ENCODE measurements around the gene TTLL11.

The TTLL11 gene

DNA sequence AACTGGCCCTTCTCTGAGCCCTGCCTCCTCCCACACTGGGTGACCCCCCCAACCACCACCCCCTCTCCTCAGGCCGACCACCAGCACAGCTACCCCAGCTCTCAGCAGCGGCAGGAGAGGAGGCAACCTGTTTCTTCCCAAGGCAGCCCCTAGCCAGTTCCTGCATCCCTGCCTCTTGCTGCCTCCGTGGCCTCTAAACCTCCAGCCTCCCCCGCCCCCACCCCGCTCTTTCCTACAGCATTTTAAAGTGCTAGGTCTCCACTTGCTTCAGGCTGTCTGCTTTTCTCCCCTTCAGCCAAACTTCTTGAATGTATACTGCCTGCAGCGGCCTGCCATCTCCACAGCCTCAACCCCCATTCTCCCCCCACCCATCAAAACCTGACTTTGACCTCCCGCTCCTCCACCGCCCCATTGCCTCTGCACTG, 306.1 kb downstream of the TTLL11 start:
- Histone ChIP-seq H3K36me3 (ENCODE audit: control insufficient read depth, insufficient read depth, low read length) (peaks cover 8% of the 10 kb centered on the region), H3K4me1 (ENCODE audit: control insufficient read depth, insufficient read depth, low read length) (peaks cover 18% of the 10 kb centered on the region), H3K27ac (ENCODE audit: low read depth, low read length) (no peak overlapping the region), H3K27me3 (ENCODE audit: control insufficient read depth, insufficient read depth, low read length) (no peaks in the 10 kb centered on the region), H3K4me3 (ENCODE audit: low read depth, low read length) (no peak overlapping the region), H3K9me3 (ENCODE audit: control insufficient read depth, insufficient read depth, low read length) (no peaks in the 10 kb centered on the region), H3K9ac (ENCODE audit: low read depth, low read length) (no peak overlapping the region)

GRCh38 chr9:121786543-121786948, 306.6 kb downstream of the TTLL11 start:
- H3K27me3 ChIP-seq (ENCODE audit: control insufficient read depth, insufficient read depth, low read length), result no peaks in the 10 kb centered on the region
- no peak overlapping the region for H3K9ac ChIP-seq (ENCODE audit: low read depth, low read length)
- no peak overlapping the region for H3K4me3 ChIP-seq (ENCODE audit: low read depth, low read length)
- no peak overlapping the region for H3K27ac ChIP-seq (ENCODE audit: low read depth, low read length)
- no peaks in the 10 kb centered on the region for H3K9me3 ChIP-seq (ENCODE audit: control insufficient read depth, insufficient read depth, low read length)
- peaks cover 13% of the 10 kb centered on the region for H3K36me3 ChIP-seq (ENCODE audit: control insufficient read depth, insufficient read depth, low read length)
- peaks cover 18% of the 10 kb centered on the region for H3K4me1 ChIP-seq (ENCODE audit: control insufficient read depth, insufficient read depth, low read length)

GRCh38 chr9:121785673-121786542, 307.2 kb downstream of the TTLL11 start:
- Histone ChIP-seq H3K27me3 (ENCODE audit: control insufficient read depth, insufficient read depth, low read length) (no peaks in the 10 kb centered on the region), H3K4me1 (ENCODE audit: control insufficient read depth, insufficient read depth, low read length) (peaks cover 18% of the 10 kb centered on the region), H3K36me3 (ENCODE audit: control insufficient read depth, insufficient read depth, low read length) (peaks cover 19% of the 10 kb centered on the region), H3K9ac (ENCODE audit: low read depth, low read length) (no peak overlapping the region), H3K4me3 (ENCODE audit: low read depth, low read length) (no peak overlapping the region), H3K9me3 (ENCODE audit: control insufficient read depth, insufficient read depth, low read length) (no peaks in the 10 kb centered on the region), H3K27ac (ENCODE audit: low read depth, low read length) (no peak overlapping the region)

DNA sequence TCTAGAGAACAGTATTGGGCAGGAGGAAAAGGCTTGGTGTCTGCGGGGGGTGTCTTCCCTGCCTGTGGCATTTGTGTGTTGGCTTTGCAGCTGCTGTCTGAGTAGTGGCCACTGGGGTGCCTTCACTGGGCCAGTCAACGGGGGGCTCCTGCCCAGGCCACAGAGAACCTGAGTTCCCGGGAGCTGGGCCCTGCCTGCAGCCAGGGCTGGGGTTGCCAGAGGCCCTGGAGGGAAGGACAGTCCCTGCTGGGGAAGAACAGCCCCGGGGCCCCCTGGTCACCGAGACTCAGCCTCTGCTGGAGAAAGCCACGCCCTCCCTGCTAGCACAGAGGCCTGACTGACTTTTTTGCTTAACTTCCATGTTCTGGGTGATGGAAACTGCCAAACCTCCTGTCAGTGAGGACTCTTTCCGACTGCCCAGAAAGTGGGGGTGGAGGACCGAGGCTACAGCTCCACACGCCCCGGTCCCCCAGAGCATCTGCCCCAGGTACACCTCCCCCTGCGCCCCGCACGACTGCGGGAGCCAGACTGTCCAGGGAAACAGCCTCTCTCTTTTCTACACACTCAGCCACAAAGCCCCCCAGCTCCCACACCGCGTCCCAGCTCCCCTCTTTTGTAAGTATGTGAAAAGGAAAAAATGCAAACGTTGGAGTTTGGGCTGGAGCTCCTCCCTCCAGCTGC, 308.2 kb downstream of the TTLL11 start:
- H3K4me1 ChIP-seq (ENCODE audit: control insufficient read depth, insufficient read depth, low read length), result peaks cover 18% of the 10 kb centered on the region
- no peaks in the 10 kb centered on the region for H3K27me3 ChIP-seq (ENCODE audit: control insufficient read depth, insufficient read depth, low read length)
- no peak overlapping the region for H3K27ac ChIP-seq (ENCODE audit: low read depth, low read length)
- H3K4me3 ChIP-seq (ENCODE audit: low read depth, low read length), result no peak overlapping the region
- H3K9me3 ChIP-seq (ENCODE audit: control insufficient read depth, insufficient read depth, low read length), result no peaks in the 10 kb centered on the region
- H3K36me3 ChIP-seq (ENCODE audit: control insufficient read depth, insufficient read depth, low read length), result peaks cover 24% of the 10 kb centered on the region
- no peak overlapping the region for H3K9ac ChIP-seq (ENCODE audit: low read depth, low read length)

GRCh38 chr9:121783521-121784507, 309.3 kb downstream of the TTLL11 start:
- H3K27ac ChIP-seq (ENCODE audit: low read depth, low read length), result no peak overlapping the region
- peaks cover 18% of the 10 kb centered on the region for H3K4me1 ChIP-seq (ENCODE audit: control insufficient read depth, insufficient read depth, low read length)
- no peaks in the 10 kb centered on the region for H3K9me3 ChIP-seq (ENCODE audit: control insufficient read depth, insufficient read depth, low read length)
- H3K9ac ChIP-seq (ENCODE audit: low read depth, low read length), result no peak overlapping the region
- H3K36me3 ChIP-seq (ENCODE audit: control insufficient read depth, insufficient read depth, low read length), result peaks cover 24% of the 10 kb centered on the region
- H3K27me3 ChIP-seq (ENCODE audit: control insufficient read depth, insufficient read depth, low read length), result no peaks in the 10 kb centered on the region
- H3K4me3 ChIP-seq (ENCODE audit: low read depth, low read length), result no peak overlapping the region

DNA sequence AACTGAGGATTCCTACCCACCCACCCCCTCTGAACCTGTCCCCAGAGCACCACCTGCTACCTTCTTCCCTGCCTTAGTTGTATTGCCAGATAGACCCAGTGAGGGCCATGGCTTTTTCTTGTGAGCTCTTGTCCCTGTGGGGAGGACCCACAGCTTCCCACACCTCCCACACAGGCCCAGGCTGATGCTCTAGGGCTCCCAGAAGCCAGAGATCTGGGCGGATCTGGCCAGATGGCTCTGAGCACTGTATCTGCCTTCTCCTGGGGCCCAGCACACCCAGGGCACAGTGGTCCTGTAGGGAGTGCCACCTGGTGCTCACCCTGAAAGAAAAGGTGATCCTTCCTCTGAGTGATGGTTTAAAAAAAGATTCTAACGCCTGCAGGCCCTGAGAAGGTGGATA, 310.0 kb downstream of the TTLL11 start:
- peaks cover 25% of the 10 kb centered on the region for H3K36me3 ChIP-seq (ENCODE audit: control insufficient read depth, insufficient read depth, low read length)
- no peak overlapping the region for H3K9ac ChIP-seq (ENCODE audit: low read depth, low read length)
- no peaks in the 10 kb centered on the region for H3K27me3 ChIP-seq (ENCODE audit: control insufficient read depth, insufficient read depth, low read length)
- H3K4me3 ChIP-seq (ENCODE audit: low read depth, low read length), result no peak overlapping the region
- H3K9me3 ChIP-seq (ENCODE audit: control insufficient read depth, insufficient read depth, low read length), result no peaks in the 10 kb centered on the region
- no peak overlapping the region for H3K27ac ChIP-seq (ENCODE audit: low read depth, low read length)
- H3K4me1 ChIP-seq (ENCODE audit: control insufficient read depth, insufficient read depth, low read length), result peaks cover 18% of the 10 kb centered on the region

DNA sequence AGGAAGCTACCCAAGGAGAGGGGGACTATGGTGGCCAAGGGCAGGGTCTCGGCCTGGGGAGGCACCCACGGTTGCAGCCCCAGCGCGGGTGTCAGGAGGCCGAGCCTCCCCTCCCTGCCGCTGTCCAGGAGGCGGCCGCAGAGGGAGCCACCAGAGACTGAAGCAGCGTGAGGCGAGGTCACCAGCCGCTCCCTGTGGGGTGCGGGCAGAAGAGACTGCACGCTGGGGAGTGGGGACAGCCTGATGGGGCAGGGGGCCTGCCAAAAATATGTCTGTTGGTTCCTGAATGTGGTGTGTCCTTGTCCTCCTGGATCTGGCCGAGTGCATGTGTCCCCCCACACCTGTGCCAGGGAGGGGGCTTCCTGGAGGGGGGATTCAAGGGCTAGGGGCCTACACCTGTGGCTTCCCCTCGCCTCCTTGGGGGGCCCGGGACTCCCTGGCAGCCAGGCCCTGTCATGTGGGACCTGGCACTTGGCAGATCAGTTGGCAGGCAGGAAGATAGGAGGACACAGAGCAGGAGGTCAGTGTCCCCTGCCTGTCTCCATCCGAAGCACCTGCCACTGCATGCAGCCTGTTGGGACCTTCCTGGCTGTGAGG, 310.5 kb downstream of the TTLL11 start:
- no peaks in the 10 kb centered on the region for H3K9me3 ChIP-seq (ENCODE audit: control insufficient read depth, insufficient read depth, low read length)
- H3K36me3 ChIP-seq (ENCODE audit: control insufficient read depth, insufficient read depth, low read length), result peaks cover 29% of the 10 kb centered on the region
- no peak overlapping the region for H3K9ac ChIP-seq (ENCODE audit: low read depth, low read length)
- H3K4me3 ChIP-seq (ENCODE audit: low read depth, low read length), result no peak overlapping the region
- no peak overlapping the region for H3K27ac ChIP-seq (ENCODE audit: low read depth, low read length)
- no peaks in the 10 kb centered on the region for H3K27me3 ChIP-seq (ENCODE audit: control insufficient read depth, insufficient read depth, low read length)
- peaks cover 18% of the 10 kb centered on the region for H3K4me1 ChIP-seq (ENCODE audit: control insufficient read depth, insufficient read depth, low read length)

DNA sequence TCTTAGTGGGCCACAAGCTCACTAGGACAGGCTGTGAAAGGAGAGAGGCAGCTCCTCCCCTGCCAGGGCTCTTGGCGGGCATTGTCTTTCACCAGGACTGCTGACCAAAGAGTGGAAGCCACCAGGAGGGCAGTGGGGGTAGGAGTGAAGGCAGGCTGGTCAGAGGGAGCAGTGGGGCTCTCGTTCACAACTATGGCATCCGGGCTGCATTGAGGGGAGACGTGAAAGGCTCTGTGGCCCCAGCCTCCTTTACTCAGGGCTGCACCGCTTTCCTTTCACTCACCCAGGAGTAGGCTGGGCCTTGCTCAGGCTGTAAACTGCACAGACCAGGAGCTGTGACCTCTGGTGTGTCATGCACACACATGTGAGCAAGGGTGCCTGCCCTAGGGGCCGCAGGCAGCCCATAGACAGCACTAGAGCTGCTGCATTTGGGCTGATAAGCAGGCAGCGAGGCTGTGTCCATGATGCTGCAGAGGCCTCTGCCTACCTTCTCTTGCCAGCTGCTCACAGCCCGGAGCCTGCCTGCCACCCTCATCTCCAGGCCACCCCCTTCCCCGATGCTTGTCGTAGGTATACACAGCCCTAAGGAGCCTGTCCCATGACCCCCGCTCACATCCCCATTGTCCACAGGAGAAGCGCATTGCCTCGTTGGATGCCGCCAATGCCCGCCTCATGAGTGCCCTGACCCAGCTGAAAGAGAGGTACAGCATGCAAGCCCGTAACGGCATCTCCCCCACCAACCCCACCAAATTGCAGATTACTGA, 311.2 kb downstream of the TTLL11 start:
- Histone ChIP-seq H3K36me3 (ENCODE audit: control insufficient read depth, insufficient read depth, low read length) (peaks cover 34% of the 10 kb centered on the region), H3K9ac (ENCODE audit: low read depth, low read length) (no peak overlapping the region), H3K27ac (ENCODE audit: low read depth, low read length) (no peak overlapping the region), H3K9me3 (ENCODE audit: control insufficient read depth, insufficient read depth, low read length) (no peaks in the 10 kb centered on the region), H3K4me1 (ENCODE audit: control insufficient read depth, insufficient read depth, low read length) (peaks cover 18% of the 10 kb centered on the region), H3K27me3 (ENCODE audit: control insufficient read depth, insufficient read depth, low read length) (no peaks in the 10 kb centered on the region), H3K4me3 (ENCODE audit: low read depth, low read length) (no peak overlapping the region)

GRCh38 chr9:121781145-121781548, 312.0 kb downstream of the TTLL11 start:
- H3K27ac ChIP-seq (ENCODE audit: low read depth, low read length), result no peak overlapping the region
- no peak overlapping the region for H3K9ac ChIP-seq (ENCODE audit: low read depth, low read length)
- H3K36me3 ChIP-seq (ENCODE audit: control insufficient read depth, insufficient read depth, low read length), result peaks cover 41% of the 10 kb centered on the region

More at GRCh38 chr9:121781145-121781548, 312.0 kb downstream of the TTLL11 start:
- Histone ChIP-seq H3K4me3 (ENCODE audit: low read depth, low read length) (no peak overlapping the region), H3K27me3 (ENCODE audit: control insufficient read depth, insufficient read depth, low read length) (no peaks in the 10 kb centered on the region), H3K9me3 (ENCODE audit: control insufficient read depth, insufficient read depth, low read length) (no peaks in the 10 kb centered on the region), H3K4me1 (ENCODE audit: control insufficient read depth, insufficient read depth, low read length) (peaks cover 18% of the 10 kb centered on the region)

Measured in HUES48 (cell line).